ENCODE data around the gene MLLT6.

The MLLT6 gene

DNA sequence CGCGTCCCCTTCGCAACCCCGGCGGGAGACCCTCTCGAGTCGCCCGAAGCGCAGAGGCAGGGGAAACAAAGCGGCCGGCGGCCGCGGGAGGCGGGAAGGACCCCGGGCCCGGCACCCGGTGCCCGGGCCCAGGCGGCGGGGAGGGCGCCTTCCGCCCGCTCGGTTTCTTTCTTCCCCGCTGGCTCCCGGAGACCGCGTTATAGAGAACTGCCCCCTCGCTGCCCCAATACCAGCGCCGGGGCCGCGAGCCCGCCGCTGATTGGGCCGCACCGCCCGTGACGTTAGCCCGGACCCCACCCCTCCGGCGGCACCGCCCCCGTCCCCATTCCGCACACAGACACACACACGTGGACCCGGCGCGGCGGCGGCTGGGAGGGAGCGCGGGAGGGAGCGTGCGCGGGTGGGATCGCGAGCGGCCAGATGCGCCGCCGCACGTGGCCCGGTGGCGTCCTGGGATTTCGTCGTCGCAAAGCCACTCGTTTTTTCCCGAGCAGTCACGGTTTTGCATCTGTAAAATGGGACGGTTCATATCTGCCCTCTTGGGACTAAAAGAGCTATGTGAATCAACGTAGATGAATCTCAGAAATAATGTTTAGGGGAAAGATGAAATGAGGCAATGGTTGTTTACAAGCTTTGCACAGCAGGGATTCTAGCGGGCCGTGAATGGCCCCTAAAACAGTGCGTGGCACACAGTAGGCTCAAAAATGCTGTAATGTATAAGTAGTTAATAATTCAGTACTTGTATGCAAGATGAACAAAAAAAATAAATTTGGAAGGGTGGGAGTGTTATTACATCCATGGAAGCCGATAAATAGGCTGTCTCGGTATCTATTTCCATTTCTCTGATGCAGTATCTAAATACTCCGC is 30.1 kb upstream of the MLLT6 start, which contains the start of gene EPOP:
Gene EPOP, minus strand, starts transcription at position 209 of the 867 bp plus-strand sequence. CDS start 462 bp downstream, outside the sequence.
- peak; percentile 83 to 93 for DNase-seq (ENCODE audit: low read depth in 2 of 2)

GRCh38 chr17:38676706-38677504 is 28.2 kb upstream of the MLLT6 start:
- peak; percentile 77 to 86 for DNase-seq (ENCODE audit: low read depth in 2 of 2)

DNA sequence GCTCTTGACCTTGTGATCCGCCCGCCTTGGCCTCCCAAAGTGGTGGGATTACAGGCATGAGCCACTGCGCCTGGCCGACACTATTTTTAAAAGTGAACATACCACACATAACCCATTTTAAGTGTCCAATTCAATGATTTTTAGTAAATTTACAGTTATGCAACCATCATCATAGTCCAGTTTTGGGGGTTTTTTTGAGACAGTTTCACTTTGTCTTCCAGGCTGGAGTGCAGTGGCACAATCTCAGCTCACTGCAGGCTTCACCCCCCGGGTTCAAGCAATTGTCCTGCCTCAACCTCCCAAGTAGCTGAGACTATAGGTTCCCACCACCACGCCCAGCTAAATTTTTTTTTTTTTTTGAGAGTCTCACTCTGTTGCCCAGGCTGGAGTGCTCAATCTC is 27.3 kb upstream of the MLLT6 start:
- DNase-seq (ENCODE audit: low read depth in 2 of 2), result no peak

- no peak for DNase-seq (ENCODE audit: low read depth in 2 of 2)
Measured at GRCh38 chr17:38681096-38681495, 24.0 kb upstream of the MLLT6 start.

- no peak for DNase-seq (ENCODE audit: low read depth in 2 of 2)
Measured at GRCh38 chr17:38685491-38685890, 19.6 kb upstream of the MLLT6 start.

- no peak for DNase-seq (ENCODE audit: low read depth in 2 of 2)
Measured at GRCh38 chr17:38687286-38687685, 17.8 kb upstream of the MLLT6 start.

DNA sequence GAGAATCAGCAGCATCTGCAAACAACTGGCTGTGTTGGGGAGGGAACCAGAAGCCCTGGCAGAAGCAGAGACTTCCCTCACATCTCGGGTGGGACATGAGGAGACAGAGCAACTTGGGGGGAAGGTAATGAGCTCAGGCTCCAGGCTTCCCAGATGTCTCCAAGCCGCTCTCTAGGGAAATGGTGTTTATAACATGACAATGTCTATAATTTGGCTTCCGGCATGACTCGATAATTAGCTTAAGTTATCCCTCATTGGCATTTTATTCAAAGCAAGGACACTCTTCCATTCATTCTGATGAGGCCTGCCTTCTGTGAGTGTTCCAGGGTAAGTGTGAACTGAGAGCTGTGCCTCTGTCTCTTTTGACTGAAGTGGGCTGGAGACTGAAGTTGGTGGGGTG is 14.7 kb upstream of the MLLT6 start:
- DNase-seq (ENCODE audit: low read depth in 2 of 2), result no peak

DNA sequence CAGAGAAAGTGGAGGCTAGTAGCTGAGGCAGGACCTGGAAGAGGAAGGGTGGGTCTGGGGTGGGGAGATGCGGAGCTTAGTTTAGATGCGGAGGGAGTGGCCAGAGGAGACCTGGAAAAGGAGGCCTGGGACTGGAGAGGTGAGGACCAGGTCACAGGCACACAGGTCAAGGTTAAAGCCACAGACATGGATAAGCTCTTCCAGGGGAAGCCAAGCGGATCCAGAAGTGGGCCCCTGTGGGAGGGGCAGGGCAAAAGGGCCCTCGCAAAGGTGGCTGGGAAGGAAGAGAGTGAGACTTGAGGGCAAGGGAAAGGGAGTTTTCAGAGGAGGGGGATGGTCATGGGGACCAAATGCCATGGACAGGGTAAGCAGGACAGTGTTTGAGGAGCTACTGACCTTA is 13.9 kb upstream of the MLLT6 start:
- DNase-seq (ENCODE audit: low read depth in 2 of 2), result no peak

- no peak for DNase-seq (ENCODE audit: low read depth in 2 of 2)
Measured at GRCh38 chr17:38693700-38694329, 11.3 kb upstream of the MLLT6 start.

DNA sequence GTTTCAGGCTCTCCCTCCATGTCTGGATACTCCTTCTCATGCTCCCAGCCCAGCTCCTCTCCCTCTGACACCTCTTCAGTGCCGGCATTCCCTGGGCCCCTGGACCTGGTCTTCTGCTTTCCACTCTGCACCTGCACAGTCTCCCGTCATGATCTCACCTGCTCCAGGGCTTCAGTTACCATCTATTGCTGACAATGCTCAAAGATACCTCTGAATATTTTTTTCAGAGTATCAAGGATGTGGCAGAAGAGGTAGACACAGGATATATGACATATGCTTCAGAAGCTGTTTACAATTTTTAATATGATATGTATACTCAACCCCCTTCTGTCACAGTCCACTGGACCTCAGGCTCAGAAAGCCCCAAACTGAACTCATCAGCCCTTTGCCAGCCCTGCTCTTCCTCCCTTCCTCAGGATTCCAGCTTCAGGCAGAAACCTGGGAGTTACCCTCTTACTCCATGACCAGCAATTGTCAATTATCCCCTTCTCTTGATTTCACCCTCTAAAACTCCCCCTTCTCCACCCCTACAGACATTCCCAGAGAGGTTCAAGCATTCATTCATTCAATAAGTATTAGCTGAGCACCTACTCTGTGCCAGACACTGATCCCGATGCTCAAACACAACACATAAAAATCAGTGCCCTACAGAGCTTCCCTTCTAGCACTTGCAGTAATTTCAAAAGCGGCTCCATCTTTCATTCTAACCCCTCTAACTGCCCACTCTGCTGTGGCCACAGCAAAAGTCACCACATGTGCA is 7.8 kb upstream of the MLLT6 start:
- DNase-seq (ENCODE audit: low read depth in 2 of 2), result no peak

GRCh38 chr17:38698760-38699159 is 6.3 kb upstream of the MLLT6 start:
- DNase-seq (ENCODE audit: low read depth in 2 of 2), result no peak

DNA sequence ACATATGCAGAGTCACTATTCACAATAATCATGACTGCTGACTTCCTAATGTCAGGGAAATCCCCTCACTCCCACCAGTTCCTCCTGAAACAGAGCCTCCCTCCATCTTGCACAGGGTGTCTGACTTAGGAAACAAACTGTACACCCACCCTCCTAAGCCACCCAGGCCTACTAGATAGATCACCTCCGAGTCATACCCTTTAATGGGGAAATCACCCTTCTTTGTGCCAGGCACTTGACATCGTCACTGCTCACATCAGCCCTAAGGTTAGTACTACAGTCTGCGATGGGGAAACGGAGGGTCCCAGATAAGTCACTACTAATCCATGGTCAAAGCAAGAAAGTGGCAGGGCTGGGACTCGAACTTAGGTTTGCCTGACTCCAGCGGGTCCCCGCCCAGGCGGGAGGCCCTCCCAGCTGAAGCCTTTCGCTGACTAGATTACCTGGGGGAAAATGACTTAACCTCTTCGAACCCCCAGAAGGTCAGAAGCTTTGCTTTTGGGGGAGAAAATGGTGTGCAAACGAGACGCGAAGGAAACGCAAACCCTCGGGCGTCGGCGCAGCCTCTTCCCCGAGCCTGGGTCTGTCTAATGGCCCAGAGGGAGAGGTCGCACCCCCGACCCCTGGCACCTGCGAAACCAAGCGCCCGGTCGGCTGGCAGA is 3.4 kb upstream of the MLLT6 start:
- peak; percentile 74 to 83 for DNase-seq (ENCODE audit: low read depth in 2 of 2)

GRCh38 chr17:38702166-38702915 is 2.7 kb upstream of the MLLT6 start:
- peak; percentile 69 to 74 for DNase-seq (ENCODE audit: low read depth in 2 of 2)

DNA sequence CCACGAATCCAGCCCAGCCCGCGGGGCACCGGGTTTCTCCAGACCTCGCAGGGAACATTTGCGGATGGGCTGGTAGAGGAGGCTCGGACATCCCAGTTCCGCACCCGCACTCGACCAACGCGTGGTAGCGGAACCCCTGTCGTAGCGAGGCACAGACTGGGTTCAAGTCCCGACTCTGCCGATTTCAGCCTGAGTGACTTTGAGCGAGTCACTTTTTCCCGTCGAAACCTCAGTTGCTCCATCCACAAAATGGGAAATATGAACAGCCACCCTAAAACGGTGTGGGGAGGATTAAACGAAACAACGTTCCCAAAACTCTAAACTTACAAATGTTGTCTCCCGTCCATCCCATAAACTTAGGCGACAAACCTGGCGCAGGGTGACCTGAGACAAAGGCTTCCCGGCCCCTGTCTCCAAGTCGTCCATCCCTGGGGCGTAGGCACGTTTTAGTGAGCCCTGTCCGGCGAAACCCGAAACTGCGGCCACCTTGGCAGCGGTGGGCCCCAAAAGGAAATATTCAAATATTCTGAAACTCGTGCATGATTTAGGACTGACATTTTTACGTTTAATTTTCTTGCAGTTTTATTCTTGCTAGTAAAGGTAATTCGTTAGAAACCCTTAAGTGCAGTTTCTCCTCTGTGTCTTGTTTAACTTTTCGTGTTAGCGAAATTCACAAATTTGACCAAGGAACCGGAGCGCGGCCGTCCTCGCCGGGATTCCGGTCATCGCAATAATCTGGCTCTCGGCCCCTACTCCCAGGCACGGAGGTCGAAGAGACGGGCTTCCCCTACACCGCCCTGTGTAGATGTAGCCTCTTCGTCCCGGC is 1.9 kb upstream of the MLLT6 start:
- DNase-seq (ENCODE audit: low read depth in 2 of 2), result peak in 1 of 2 experiments; percentile 28

DNA sequence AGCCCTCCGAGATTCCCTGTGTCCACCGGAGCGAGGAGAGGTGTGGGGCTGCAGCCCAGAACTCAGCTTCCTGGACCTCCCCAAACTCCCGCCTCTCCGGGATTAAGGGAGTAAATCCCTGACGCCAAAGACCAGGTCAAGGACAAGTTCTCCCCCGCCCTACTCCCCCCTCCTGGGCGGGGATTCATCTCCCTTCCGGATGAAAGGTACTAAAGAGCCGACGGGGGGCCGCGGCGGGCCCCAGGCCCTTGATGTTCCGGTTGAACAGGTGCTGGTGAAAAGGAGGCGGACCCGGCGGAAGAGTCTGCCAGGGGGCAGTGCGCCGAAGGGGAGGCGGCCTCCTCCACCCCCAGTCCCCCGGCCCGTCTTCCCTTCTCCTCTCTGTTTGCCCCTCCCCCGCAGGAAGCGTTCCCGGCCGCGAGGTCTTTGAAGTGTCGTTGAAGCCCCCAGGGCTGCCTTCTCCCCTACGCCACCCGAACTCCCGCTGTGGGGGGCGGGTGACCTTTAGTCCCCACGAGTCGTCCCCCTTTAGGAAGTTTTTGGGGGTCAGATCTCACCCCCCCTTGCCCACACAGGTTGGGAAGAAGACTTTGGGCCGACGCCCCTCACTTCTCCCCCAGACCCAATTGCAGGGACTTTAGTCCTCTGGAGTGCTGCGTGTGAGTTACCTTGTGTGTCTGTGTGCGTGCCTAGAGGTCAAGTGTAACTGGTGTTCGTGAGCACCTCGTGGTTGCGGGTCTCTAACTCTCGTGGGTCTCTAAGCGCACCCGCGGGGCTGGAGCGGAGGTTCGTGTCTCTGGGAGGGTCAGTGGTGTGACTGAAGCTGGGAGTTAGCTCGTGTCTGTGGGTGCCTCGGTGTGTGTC is 1.1 kb upstream of the MLLT6 start:
- peak; percentile 76 to 92 for DNase-seq (ENCODE audit: low read depth in 2 of 2)

DNA sequence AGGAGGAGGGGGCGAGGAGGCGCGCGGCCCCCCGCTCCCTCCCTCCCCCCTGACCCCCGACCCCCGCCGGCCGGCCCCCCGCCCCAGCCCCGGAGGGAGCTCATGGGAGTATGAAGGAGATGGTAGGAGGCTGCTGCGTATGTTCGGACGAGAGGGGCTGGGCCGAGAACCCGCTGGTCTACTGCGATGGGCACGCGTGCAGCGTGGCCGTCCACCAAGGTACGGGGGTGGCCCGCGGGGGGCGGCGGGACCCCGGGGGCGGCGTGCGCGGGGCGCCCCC is 390 bp downstream of the MLLT6 start:
- DNase-seq (ENCODE audit: low read depth in 2 of 2), result no peak

GRCh38 chr17:38705803-38706504 is 881 bp downstream of the MLLT6 start:
- no peak for DNase-seq (ENCODE audit: low read depth in 2 of 2)

Measured in stimulated activated CD4-positive, alpha-beta T cell treated with anti-CD3 and anti-CD28 coated beads, Interleukin-12 subunit alpha, Interleukin-12 subunit beta, amount 100 ng/mL, for 24 hours (primary cell).